H7 (cell line): ENCODE measurements around the gene NMT2. TPM values are rescaled to one million over a fixed set of nuclear protein-coding genes. Genes with fewer than 3 reads are reported as not detected.

ENCODE experiments used
- DNase-seq: peaks from one replicate; pipeline ENCODE4 v3.0.0; 2012
- H3K27me3 ChIP-seq: 2 replicates; pipeline ENCODE4 v1.6.0; 2011; ENCODE audit warnings: mild to moderate bottlenecking, low read length; ENCODE audit not compliant: control insufficient read depth, insufficient read depth
- H3K36me3 ChIP-seq: replicated peaks from 2 replicates; pipeline ENCODE4 v1.5.1; 2011; ENCODE audit warnings: low read length; ENCODE audit not compliant: control insufficient read depth, insufficient read depth
- H3K4me3 ChIP-seq: 2 replicates; pipeline ENCODE4 v1.5.1; 2011; ENCODE audit warnings: low read depth, mild to moderate bottlenecking, control low read depth, low read length, moderate library complexity; ENCODE audit not compliant: insufficient read depth
- total RNA-seq: library from RNA; depleted of rRNA; stranded (reverse); fragments of >200 nt; shearing (Covaris generic); gene quantifications from 2 replicates; pipeline ENCODE4 v1.2.3, GENCODE V29; 2014; rRNA removed

Gene NMT2
- total RNA-seq, 1 experiment from 2014 or later: 12.3 TPM

DNA sequence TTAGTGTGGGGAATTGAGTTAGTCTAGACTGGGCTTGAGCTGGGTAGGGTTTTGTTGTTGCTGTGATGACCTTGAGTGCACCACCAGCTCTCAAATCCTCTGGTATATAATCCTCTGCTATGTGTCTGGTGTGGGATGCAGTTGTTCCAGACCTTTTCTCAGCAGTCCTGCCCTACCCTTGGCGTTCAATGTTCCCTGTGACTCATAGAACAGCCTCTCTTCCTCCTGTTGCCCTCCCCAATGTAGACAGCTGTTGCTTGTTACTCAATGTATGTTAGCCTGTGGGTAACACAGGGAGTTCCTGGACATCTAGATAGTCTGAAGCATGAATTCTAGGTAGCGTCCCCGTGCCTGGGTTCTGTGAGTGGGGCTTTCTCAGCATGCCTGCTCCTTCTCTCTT lies 99.7 kb downstream of the NMT2 start:
- Histone ChIP-seq H3K4me3 (no peak overlapping the region), H3K27me3 (no peaks in the 10 kb centered on the region), H3K36me3 (no peaks in the 10 kb centered on the region)
- no peak for DNase-seq

DNA sequence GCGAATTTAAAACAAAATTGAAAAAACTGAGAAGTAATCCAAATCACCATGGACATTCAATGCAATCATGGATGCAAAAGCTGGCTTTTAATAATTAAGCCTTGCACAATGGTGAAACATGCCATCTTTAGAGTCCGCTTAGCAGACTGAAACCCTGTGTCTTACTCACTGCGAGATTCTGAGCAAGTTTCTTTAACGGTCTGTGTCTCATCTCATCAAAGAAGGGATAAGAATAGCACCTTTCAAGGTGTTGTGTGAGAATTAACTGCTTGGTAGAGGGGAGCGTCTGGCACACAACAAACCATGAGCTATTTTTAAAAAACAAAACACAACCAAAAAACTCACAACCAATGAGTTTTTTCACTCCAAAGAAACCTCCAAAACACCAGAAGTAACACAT lies 101.3 kb downstream of the NMT2 start:
- no peak overlapping the region for H3K4me3 ChIP-seq
- no peaks in the 10 kb centered on the region for H3K36me3 ChIP-seq
- no peaks in the 10 kb centered on the region for H3K27me3 ChIP-seq

GRCh38 chr10:15060638-15061037 lies 107.9 kb downstream of the NMT2 start:
- no peak for DNase-seq
- Histone ChIP-seq H3K4me3 (no peak overlapping the region), H3K36me3 (no peaks in the 10 kb centered on the region), H3K27me3 (no peaks in the 10 kb centered on the region)

More for the DNA sequence above, 101.3 kb downstream of the NMT2 start:
- no peak for DNase-seq

DNA sequence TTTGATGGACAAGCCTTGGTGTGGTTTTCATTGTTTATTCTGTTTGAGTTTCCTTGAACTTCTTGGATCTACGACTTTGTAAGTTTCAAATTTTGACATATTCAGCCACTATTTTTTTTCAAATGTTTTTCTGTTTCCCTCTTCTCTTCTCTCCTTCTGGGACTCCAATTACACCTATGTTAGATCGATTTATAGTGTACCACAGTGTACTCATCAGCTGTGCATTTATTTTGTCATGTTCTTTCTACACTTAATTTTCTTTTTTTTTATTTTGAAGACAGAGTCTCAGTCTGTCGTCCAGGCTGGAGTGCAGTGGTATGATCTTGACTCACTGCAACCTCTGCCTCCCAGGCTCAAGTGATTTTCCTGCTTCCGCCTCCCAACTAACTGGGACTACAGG lies 108.6 kb downstream of the NMT2 start:
- no peak for DNase-seq
- no peaks in the 10 kb centered on the region for H3K36me3 ChIP-seq
- no peaks in the 10 kb centered on the region for H3K27me3 ChIP-seq
- H3K4me3 ChIP-seq: no peak overlapping the region

DNA sequence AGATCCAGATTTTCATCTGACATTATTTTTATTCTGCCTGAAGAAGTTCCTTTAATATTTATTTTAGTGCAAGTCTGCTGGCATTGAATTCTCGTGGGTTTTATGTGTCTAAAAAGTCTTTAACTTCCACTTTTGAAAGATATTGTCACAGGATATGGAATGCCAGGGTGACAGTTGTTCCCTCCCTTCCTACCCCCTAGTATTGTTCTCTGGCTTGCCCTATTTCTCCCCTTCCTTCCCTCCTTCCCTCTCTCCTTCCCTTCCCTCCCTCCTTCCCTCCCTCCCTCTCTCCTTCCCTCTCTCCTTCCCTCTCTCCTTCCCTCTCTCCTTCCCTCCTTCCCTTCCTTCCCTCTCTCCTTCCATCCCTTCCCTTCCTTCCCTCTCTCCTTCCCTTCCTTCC lies 109.8 kb downstream of the NMT2 start:
- no peak for DNase-seq
- no peaks in the 10 kb centered on the region for H3K27me3 ChIP-seq
- H3K36me3 ChIP-seq: no peaks in the 10 kb centered on the region
- no peak overlapping the region for H3K4me3 ChIP-seq

Other genes with a start within 250 kb of the NMT2 start
- 2.1 and 2.8 TPM in 2 replicates for gene DCLRE1C, start 214.6 kb downstream of the NMT2 start, total RNA-seq
- gene MEIG1, start 209.3 kb downstream of the NMT2 start, total RNA-seq: not detected in 2 replicates
- not detected in 2 replicates for gene OLAH, start 124.8 kb downstream of the NMT2 start, total RNA-seq
- gene ACBD7, start 79.9 kb downstream of the NMT2 start, total RNA-seq: 2.0 and 6.1 TPM in 2 replicates
- 17.5 and 18.5 TPM in 2 replicates for gene RPP38, start 71.3 kb downstream of the NMT2 start, total RNA-seq
- 25.7 and 30.7 TPM in 2 replicates for gene FAM171A1, start 202.6 kb upstream of the NMT2 start, total RNA-seq